NB4 (cell line): Measurements from ENCODE around the gene CHD2.

Experiments used
- DNase-seq: peaks from one replicate; pipeline ENCODE4 v3.0.0; 2010; ENCODE audit warnings: low read depth
- H3K4me3 ChIP-seq: one replicate; pipeline ENCODE4 v1.5.1; 2011; ENCODE audit warnings: mild to moderate bottlenecking, low read depth, low read length, moderate library complexity
- MYC ChIP-seq: IDR thresholded peaks from 2 replicates; pipeline ENCODE4 v1.6.1; 2011; ENCODE audit warnings: low read depth, low read length
- POLR2A ChIP-seq: IDR thresholded peaks from 2 replicates; pipeline ENCODE4 v1.6.1; 2011; ENCODE audit warnings: mild to moderate bottlenecking; ENCODE audit not compliant: insufficient read length; ENCODE audit errors: extremely low read depth
- TF ChIP-seq, protein P1 (sequence below): IDR thresholded peaks from one replicate; pipeline ENCODE4 v1.5.1; 2012; ENCODE audit warnings: low read depth, low read length
- TF ChIP-seq, protein P2 (sequence below): IDR thresholded peaks from 2 replicates; pipeline ENCODE4 v1.6.1; 2011; ENCODE audit warnings: low read depth, low read length

Gene CHD2

DNA sequence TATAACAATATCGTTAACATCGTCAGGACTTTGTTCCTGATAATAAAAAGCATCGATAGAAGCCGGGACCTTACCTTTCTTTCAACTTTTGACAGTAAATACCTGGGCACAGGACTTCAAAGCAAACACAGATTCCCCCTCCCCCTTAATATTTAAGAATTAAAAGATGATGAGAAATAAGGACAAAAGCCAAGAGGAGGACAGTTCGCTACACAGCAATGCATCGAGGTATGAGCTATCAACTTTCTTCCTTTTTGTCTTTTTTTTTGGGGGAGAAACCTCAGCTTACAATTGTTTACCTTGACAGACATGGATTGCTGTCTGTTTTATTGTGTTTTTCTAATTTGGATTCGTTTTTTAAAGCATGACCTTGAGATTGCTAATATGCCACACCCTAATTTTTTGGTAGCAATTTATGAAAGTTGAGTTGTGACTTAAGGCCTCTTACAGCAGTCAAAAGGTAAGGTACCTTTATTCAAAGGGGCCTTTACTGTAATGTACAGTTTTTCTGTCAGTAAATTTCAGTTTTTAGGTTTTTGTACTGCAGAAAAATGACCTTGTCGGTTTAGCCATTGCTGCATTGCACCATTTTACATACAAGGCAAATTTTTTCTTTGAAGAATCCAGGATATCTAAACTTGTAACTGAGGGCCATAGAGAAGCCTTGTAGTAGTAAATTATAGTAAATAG, 1.1 kb downstream of the CHD2 start:
- H3K4me3 ChIP-seq, result peak overlapping the region; percentile 84
- TF ChIP-seq POLR2A (no peak), MYC (no peak)
- TF ChIP-seq, protein P1, sequence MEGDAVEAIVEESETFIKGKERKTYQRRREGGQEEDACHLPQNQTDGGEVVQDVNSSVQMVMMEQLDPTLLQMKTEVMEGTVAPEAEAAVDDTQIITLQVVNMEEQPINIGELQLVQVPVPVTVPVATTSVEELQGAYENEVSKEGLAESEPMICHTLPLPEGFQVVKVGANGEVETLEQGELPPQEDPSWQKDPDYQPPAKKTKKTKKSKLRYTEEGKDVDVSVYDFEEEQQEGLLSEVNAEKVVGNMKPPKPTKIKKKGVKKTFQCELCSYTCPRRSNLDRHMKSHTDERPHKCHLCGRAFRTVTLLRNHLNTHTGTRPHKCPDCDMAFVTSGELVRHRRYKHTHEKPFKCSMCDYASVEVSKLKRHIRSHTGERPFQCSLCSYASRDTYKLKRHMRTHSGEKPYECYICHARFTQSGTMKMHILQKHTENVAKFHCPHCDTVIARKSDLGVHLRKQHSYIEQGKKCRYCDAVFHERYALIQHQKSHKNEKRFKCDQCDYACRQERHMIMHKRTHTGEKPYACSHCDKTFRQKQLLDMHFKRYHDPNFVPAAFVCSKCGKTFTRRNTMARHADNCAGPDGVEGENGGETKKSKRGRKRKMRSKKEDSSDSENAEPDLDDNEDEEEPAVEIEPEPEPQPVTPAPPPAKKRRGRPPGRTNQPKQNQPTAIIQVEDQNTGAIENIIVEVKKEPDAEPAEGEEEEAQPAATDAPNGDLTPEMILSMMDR, result no peak
- TF ChIP-seq, protein P2, sequence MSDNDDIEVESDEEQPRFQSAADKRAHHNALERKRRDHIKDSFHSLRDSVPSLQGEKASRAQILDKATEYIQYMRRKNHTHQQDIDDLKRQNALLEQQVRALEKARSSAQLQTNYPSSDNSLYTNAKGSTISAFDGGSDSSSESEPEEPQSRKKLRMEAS, result no peak
- peak; percentile 36 for DNase-seq

DNA sequence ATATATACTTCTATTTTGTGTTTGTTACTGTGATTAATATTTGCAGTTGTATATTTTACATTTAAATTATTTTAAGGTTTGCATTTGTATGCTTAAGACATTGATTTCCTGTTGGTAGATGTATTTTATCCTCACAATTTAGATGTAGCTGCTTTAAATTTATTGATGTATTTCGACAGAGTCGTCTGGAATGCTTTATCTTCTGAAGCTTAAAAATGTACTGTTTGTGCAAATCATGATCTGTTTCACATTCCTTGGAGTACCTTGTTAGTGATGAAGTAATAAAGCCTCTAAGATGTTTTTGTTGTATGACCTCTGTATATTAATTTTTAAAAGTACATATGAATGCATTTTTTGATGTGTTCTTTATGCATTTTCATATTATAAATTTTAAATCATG, 1.9 kb downstream of the CHD2 start:
- no peak for DNase-seq
- peak overlapping the region; percentile 84 for H3K4me3 ChIP-seq
- no peak for TF ChIP-seq MYC
- no peak for TF ChIP-seq POLR2A
- TF ChIP-seq, protein P1, result no peak
- TF ChIP-seq, protein P2, result no peak

DNA sequence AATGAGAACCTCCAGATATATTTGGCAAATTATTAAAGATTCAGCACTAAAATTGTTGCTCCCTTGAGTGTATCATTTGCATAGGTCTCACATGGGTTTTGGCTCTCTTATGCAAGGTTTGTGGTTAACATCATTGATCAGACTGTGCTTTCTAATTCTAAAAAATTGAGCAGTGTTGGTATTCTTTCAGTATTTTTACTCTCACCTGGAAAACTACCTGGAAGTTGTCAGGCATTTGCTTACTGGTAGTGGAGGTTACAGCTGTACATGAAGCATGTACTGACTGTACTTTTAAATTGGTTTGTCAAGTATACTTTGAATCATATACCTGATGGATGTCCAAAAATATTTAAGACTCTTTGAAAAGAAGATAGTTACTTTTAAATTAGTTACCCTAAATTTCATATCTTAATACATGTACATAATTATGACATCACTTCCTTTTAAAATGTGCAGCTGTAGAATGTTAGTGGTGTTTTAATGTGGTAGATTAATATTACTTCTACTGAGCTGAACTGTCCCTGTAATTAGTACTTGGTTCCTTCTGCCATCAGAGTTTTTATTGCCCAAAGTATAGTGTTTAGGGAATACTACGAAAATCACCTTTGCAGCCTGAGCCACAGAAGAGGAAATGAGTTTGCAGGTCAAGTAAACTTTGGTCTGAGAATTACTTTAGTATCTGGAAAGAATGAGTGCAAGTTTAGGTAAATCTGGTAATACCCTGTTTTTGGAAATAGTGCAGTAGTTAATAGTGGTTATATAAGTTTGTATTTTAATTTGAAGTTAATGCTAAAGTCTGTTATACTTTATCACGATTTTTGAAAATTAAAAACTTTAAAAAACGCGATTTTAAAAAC, 2.8 kb downstream of the CHD2 start:
- TF ChIP-seq POLR2A (no peak), MYC (no peak)
- TF ChIP-seq, protein P2, result no peak
- TF ChIP-seq, protein P1, result no peak
- H3K4me3 ChIP-seq, result peak overlapping the region; percentile 84
- DNase-seq, result peak; percentile 60

DNA sequence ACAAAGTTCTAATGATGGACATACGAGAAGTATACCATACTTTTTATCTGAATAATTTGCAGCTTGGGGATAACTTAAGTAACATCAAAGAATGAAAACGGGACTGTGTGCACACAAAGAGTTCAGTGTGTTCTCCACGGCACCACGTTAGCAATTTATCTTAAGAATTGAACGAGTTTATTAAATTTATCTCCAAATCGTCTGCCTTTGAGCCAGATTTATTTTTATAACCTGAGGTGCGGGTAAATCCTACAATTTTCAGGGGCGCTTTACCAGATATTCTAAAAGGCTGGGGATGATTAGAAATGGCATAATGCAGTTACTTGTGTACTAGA, 3.5 kb downstream of the CHD2 start:
- no peak for DNase-seq
- TF ChIP-seq MYC, result no peak
- TF ChIP-seq, protein P2, result no peak
- TF ChIP-seq POLR2A, result no peak
- TF ChIP-seq, protein P1, result no peak
- peak overlapping the region; percentile 84 for H3K4me3 ChIP-seq

DNA sequence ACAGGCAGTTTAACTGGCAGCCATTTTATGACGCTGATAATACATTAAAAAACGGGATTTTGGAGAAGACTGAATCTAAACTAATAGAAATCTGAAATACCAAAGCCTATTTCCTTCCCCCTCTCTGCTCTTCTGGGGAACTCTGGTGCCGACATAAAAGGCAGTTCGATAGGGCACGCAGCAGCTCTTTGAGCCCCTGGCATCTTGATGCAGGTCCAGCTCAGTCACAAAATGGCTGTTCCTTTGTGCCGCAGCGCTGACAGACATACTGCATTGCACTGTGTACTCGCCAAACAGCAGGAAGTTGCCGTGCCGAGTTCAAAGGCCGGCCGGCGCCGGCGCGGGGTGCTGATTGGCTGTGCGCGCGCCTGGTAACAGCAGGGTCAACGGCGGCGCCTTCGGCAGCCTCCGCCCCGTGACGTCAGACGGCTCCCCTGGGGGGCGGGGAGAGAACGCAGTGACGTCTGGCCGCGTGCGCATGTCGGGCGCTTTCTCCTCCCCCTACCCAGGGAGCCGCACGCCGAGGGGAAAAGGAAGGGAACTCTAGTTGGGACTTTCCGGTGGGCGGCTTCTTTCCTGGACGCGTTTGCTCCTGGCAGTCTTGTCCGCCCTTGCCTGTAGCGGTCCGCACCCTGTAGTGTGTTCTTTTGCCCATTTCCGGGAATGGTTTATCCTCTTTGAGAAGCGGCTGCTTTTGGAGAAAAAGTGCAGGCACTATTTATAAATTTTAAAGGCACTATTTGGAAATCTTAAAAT, 4.0 kb downstream of the CHD2 start:
- DNase-seq, result peak; percentile 100
- TF ChIP-seq MYC (peak; percentile 95), POLR2A (peak; percentile 85)
- TF ChIP-seq, protein P2, result peak; percentile 83
- TF ChIP-seq, protein P1, result no peak
- peak overlapping the region; percentile 84 for H3K4me3 ChIP-seq
